K562 (cell line): ENCODE measurements around the gene CTSH. TPM values are rescaled to one million over a fixed set of nuclear protein-coding genes. Genes with fewer than 3 reads are reported as not detected.

ENCODE experiments used
- POLR2A ChIP-seq: fragments of 450-650 bp; conservative IDR thresholded peaks from 2 replicates; pipeline ENCODE4 v1.6.1; 2016
- TBL1XR1 ChIP-seq, 2 experiments: IDR thresholded peaks; 2 replicates each; pipeline ENCODE4 v1.6.1; 2012; ENCODE audit warnings: improper control_type of control experiment in 2 of 2, low read length in 2 of 2, mild to moderate bottlenecking in 1 of 2
- ZNF318 ChIP-seq, 2 experiments: fragments of 450-650 bp; IDR thresholded peaks; 2 replicates each; pipeline ENCODE4 v1.6.1; 2016; ENCODE audit warnings: mild to moderate bottlenecking in 2 of 2, borderline replicate concordance in 1 of 2, low read depth in 1 of 2, moderate library complexity in 1 of 2
- ZNF668 ChIP-seq: fragments of 250-450 bp; sonication (Bioruptor Pico); IDR thresholded peaks from 2 replicates; pipeline ENCODE4 v1.8.0; 2022; ENCODE audit warnings: mild to moderate bottlenecking, inconsistent platforms
- ZZZ3 ChIP-seq: fragments of 450-650 bp; IDR thresholded peaks from 2 replicates; pipeline ENCODE4 v1.6.1; 2016; ENCODE audit warnings: antibody characterized with exemption, mild to moderate bottlenecking, moderate library complexity
- polyA plus RNA-seq, 8 experiments: library from polyadenylated mRNA; depleted of rRNA in 4 of 8; stranded (reverse) in 5 of 8; unstranded in 3 of 8; fragments of >200 nt; fragmentation: Nextera tagmentation in 2 of 8; fragmentation: Illumina TruSeq in 1 of 8; extraction: Ambion mirVana in 2 of 8; extraction: Trizol in 1 of 8; gene quantifications; 2 replicates each; pipeline versions ENCODE4 v1.2.1 to v1.2.3, GENCODE V29; 2011 to 2014; ENCODE audit warnings: inconsistent platforms in 1 of 8, missing spikeins in 1 of 8
- total RNA-seq, 7 experiments: library from RNA; depleted of rRNA in 6 of 7; stranded (reverse); fragments of >200 nt in 6 of 7; fragmentation: Illumina TruSeq in 2 of 7; extraction: Trizol in 2 of 7; gene quantifications; 2 replicates each; pipeline versions ENCODE4 v1.2.1 to v1.2.3, GENCODE V29; 2011 to 2021; ENCODE audit warnings: low replicate concordance in 1 of 7
- TF ChIP-seq, protein P1 (sequence below), 2 experiments: fragments of 450-650 bp; formaldehyde crosslinking in 1 of 2; IDR thresholded peaks; 2 replicates each; pipeline versions ENCODE4 v1.4.0 to v1.6.1; 2014 to 2020; ENCODE audit warnings: mild to moderate bottlenecking in 2 of 2, borderline replicate concordance in 1 of 2, low read depth in 1 of 2
- TF ChIP-seq, protein P2 (sequence below): fragments of 450-650 bp; IDR thresholded peaks from 2 replicates; pipeline ENCODE4 v1.6.1; 2016; ENCODE audit warnings: borderline replicate concordance

The CTSH gene
- total and polyA plus RNA-seq, 9 of the 15 experiments (the other 6 are each of a cell fraction or from before 2014, with no cell fraction given): 15.0 to 462 (median 173) TPM

- TF ChIP-seq, protein P1, sequence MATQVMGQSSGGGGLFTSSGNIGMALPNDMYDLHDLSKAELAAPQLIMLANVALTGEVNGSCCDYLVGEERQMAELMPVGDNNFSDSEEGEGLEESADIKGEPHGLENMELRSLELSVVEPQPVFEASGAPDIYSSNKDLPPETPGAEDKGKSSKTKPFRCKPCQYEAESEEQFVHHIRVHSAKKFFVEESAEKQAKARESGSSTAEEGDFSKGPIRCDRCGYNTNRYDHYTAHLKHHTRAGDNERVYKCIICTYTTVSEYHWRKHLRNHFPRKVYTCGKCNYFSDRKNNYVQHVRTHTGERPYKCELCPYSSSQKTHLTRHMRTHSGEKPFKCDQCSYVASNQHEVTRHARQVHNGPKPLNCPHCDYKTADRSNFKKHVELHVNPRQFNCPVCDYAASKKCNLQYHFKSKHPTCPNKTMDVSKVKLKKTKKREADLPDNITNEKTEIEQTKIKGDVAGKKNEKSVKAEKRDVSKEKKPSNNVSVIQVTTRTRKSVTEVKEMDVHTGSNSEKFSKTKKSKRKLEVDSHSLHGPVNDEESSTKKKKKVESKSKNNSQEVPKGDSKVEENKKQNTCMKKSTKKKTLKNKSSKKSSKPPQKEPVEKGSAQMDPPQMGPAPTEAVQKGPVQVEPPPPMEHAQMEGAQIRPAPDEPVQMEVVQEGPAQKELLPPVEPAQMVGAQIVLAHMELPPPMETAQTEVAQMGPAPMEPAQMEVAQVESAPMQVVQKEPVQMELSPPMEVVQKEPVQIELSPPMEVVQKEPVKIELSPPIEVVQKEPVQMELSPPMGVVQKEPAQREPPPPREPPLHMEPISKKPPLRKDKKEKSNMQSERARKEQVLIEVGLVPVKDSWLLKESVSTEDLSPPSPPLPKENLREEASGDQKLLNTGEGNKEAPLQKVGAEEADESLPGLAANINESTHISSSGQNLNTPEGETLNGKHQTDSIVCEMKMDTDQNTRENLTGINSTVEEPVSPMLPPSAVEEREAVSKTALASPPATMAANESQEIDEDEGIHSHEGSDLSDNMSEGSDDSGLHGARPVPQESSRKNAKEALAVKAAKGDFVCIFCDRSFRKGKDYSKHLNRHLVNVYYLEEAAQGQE (IDR thresholded peaks at IDR 0.05; ENCODE audit: borderline replicate concordance): no peak
- TF ChIP-seq, protein P1 (CRISPR knock-in tag; IDR thresholded peaks at IDR 0.05; ENCODE audit: low read depth): no peak
- TF ChIP-seq ZNF318 (IDR thresholded peaks at IDR 0.05; ENCODE audit: borderline replicate concordance in 1 of 2, low read depth in 1 of 2) (no peak), TBL1XR1 (IDR thresholded peaks at IDR 0.05; ENCODE audit: low read length in 2 of 2) (no peak), POLR2A (no peak), ZNF668 (CRISPR knock-in tag) (no peak), ZZZ3 (no peak)
- TF ChIP-seq, protein P2, sequence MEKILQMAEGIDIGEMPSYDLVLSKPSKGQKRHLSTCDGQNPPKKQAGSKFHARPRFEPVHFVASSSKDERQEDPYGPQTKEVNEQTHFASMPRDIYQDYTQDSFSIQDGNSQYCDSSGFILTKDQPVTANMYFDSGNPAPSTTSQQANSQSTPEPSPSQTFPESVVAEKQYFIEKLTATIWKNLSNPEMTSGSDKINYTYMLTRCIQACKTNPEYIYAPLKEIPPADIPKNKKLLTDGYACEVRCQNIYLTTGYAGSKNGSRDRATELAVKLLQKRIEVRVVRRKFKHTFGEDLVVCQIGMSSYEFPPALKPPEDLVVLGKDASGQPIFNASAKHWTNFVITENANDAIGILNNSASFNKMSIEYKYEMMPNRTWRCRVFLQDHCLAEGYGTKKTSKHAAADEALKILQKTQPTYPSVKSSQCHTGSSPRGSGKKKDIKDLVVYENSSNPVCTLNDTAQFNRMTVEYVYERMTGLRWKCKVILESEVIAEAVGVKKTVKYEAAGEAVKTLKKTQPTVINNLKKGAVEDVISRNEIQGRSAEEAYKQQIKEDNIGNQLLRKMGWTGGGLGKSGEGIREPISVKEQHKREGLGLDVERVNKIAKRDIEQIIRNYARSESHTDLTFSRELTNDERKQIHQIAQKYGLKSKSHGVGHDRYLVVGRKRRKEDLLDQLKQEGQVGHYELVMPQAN: 0 out of 2 replicates have a peak, but pooled peaks have one; percentile 32
Measured at GRCh38 chr15:78873793-78874765, 70.8 kb downstream of the CTSH start (continued).
